Trophoblast cell (in vitro differentiated cells and primary cell): ENCODE measurements around the gene IL1RAP.

ENCODE experiments used
- DNase-seq, 2 donors: peaks; one replicate each; pipeline ENCODE4 v3.0.0-alpha.2; 2016
- H2AFZ ChIP-seq: 2 replicates; pipeline ENCODE4 v1.6.1; 2013; ENCODE audit warnings: low read length, moderate library complexity, mild to moderate bottlenecking; ENCODE audit not compliant: insufficient read depth, poor library complexity
- H2AK5ac ChIP-seq: 2 replicates; pipeline ENCODE4 v1.6.1; 2013; ENCODE audit warnings: mild to moderate bottlenecking, low read length
- H2BK120ac ChIP-seq: 2 replicates; pipeline ENCODE4 v1.6.1; 2013; ENCODE audit warnings: low read length, mild to moderate bottlenecking, moderate library complexity; ENCODE audit not compliant: insufficient read depth, poor library complexity
- H2BK12ac ChIP-seq: 2 replicates; pipeline ENCODE4 v1.6.1; 2013; ENCODE audit warnings: mild to moderate bottlenecking, low read length, moderate library complexity
- H2BK5ac ChIP-seq: 2 replicates; pipeline ENCODE4 v1.6.1; 2013; ENCODE audit warnings: low read length, low read depth, moderate library complexity, mild to moderate bottlenecking; ENCODE audit not compliant: poor library complexity
- H3K14ac ChIP-seq: 2 replicates; pipeline ENCODE4 v1.6.1; 2013; ENCODE audit warnings: mild to moderate bottlenecking, low read length
- H3K18ac ChIP-seq: 2 replicates; pipeline ENCODE4 v1.6.1; 2013; ENCODE audit warnings: mild to moderate bottlenecking, low read length
- H3K23ac ChIP-seq: 2 replicates; pipeline ENCODE4 v1.6.1; 2013; ENCODE audit warnings: low read length
- H3K27ac ChIP-seq: 2 replicates; pipeline ENCODE4 v1.5.1; 2013; ENCODE audit warnings: low read depth, mild to moderate bottlenecking, inconsistent platforms, low read length, moderate library complexity
- H3K27me3 ChIP-seq: 2 replicates; pipeline ENCODE4 v1.6.1; 2013; ENCODE audit warnings: inconsistent platforms, mild to moderate bottlenecking, low read length, moderate library complexity; ENCODE audit not compliant: insufficient read depth
- H3K36me3 ChIP-seq, 2 experiments: 1 replicate in 1 of 2; 2 replicates in 1 of 2; pipeline ENCODE4 v1.6.1; 2013; ENCODE audit warnings: low read length in 2 of 2, mild to moderate bottlenecking in 2 of 2, moderate library complexity in 1 of 2; ENCODE audit not compliant: insufficient read depth in 2 of 2, control insufficient read depth in 1 of 2
- H3K4ac ChIP-seq: 2 replicates; pipeline ENCODE4 v1.6.1; 2013; ENCODE audit warnings: low read depth, mild to moderate bottlenecking, low read length, moderate library complexity
- H3K4me1 ChIP-seq, 2 experiments: 1 replicate in 1 of 2; 2 replicates in 1 of 2; pipeline ENCODE4 v1.6.1; 2013; ENCODE audit warnings: low read length in 2 of 2, mild to moderate bottlenecking in 2 of 2, moderate library complexity in 1 of 2; ENCODE audit not compliant: insufficient read depth in 2 of 2, control insufficient read depth in 1 of 2
- H3K4me2 ChIP-seq: 2 replicates; pipeline ENCODE4 v1.6.1; 2013; ENCODE audit warnings: inconsistent platforms, mild to moderate bottlenecking, low read length, moderate library complexity
- H3K4me3 ChIP-seq: 2 replicates; pipeline ENCODE4 v1.5.1; 2013; ENCODE audit warnings: mild to moderate bottlenecking, low read depth, low read length, inconsistent platforms
- H3K79me1 ChIP-seq: one replicate; pipeline ENCODE4 v1.6.1; 2013; ENCODE audit warnings: low read length
- H3K79me2 ChIP-seq: 2 replicates; pipeline ENCODE4 v1.6.1; 2013; ENCODE audit warnings: low read length, mild to moderate bottlenecking; ENCODE audit not compliant: control insufficient read depth, insufficient read depth, poor library complexity
- H3K9ac ChIP-seq: 2 replicates; pipeline ENCODE4 v1.6.1; 2013; ENCODE audit warnings: mild to moderate bottlenecking, low read length
- H3K9me3 ChIP-seq: 2 replicates; pipeline ENCODE4 v1.6.1; 2013; ENCODE audit warnings: low read depth, mild to moderate bottlenecking, control low read depth, inconsistent platforms, low read length; ENCODE audit not compliant: insufficient read depth
- H4K12ac ChIP-seq: 2 replicates; pipeline ENCODE4 v1.6.1; 2013; ENCODE audit warnings: low read depth, mild to moderate bottlenecking, low read length, moderate library complexity
- H4K8ac ChIP-seq: 2 replicates; pipeline ENCODE4 v1.6.1; 2013; ENCODE audit warnings: low read depth, mild to moderate bottlenecking, low read length, moderate library complexity
- H4K91ac ChIP-seq: one replicate; pipeline ENCODE4 v1.6.1; 2013; ENCODE audit warnings: low read depth, mild to moderate bottlenecking, low read length, moderate library complexity
- WGBS: extraction: QIAGEN DNeasy Blood & Tissue Kit; methylation state at CpG from one replicate; pipeline ENCODE4 v1.1.7; 2013; ENCODE audit warnings: missing lambda C conversion rate; ENCODE audit not compliant: insufficient read length, insufficient coverage; ENCODE audit errors: extremely low coverage; 5-methylcytosine and 5-hydroxymethylcytosine counted together

Gene IL1RAP

GRCh38 chr3:190666821-190667220 is 152.9 kb downstream of the IL1RAP start:
- Histone ChIP-seq H3K14ac (no peak overlapping the region), H3K23ac (no peak overlapping the region), H2BK5ac (no peak overlapping the region), H4K12ac (no peak overlapping the region), H3K79me2 (no peaks in the 10 kb centered on the region), H2BK12ac (no peak overlapping the region), H3K4ac (no peak overlapping the region), H3K36me3 (no peaks in the 10 kb centered on the region), H4K91ac (no peak overlapping the region), H3K9ac (no peak overlapping the region), H3K27me3 (no peaks in the 10 kb centered on the region), H4K8ac (no peak overlapping the region), H2AFZ (no peak overlapping the region), H3K4me1 (no peaks in the 10 kb centered on the region), H2BK120ac (no peak overlapping the region), H3K4me3 (no peak overlapping the region), H3K79me1 (no peaks in the 10 kb centered on the region), H3K27ac (no peak overlapping the region), H3K4me2 (no peak overlapping the region), H3K9me3 (no peaks in the 10 kb centered on the region), H3K18ac (no peak overlapping the region), H2AK5ac (no peak overlapping the region)
- WGBS = no CpG with 5 or more reads among the region's 2 CpGs
- DNase-seq = no peak

- H3K23ac ChIP-seq = no peak overlapping the region
- H3K9ac ChIP-seq = no peak overlapping the region
- no peak overlapping the region for H2AFZ ChIP-seq
- H3K4ac ChIP-seq = no peak overlapping the region
- no peak overlapping the region for H2AK5ac ChIP-seq
- DNase-seq = no peak
- no peak overlapping the region for H2BK12ac ChIP-seq
- no CpG with 5 or more reads among the region's 4 CpGs for WGBS
- H4K12ac ChIP-seq = no peak overlapping the region
- no peaks in the 10 kb centered on the region for H3K79me2 ChIP-seq
- no peaks in the 10 kb centered on the region for H3K36me3 ChIP-seq
- no peak overlapping the region for H3K27ac ChIP-seq
- H4K91ac ChIP-seq = no peak overlapping the region
- H3K4me2 ChIP-seq = no peak overlapping the region
- H4K8ac ChIP-seq = no peak overlapping the region
- no peak overlapping the region for H3K4me3 ChIP-seq
- H3K79me1 ChIP-seq = no peaks in the 10 kb centered on the region
- H3K4me1 ChIP-seq = no peaks in the 10 kb centered on the region
- H2BK120ac ChIP-seq = no peak overlapping the region
- H3K27me3 ChIP-seq = no peaks in the 10 kb centered on the region
- H2BK5ac ChIP-seq = no peak overlapping the region
- H3K14ac ChIP-seq = no peak overlapping the region
- H3K18ac ChIP-seq = no peak overlapping the region
- no peaks in the 10 kb centered on the region for H3K9me3 ChIP-seq
Measured at GRCh38 chr3:190671658-190672057, 157.8 kb downstream of the IL1RAP start.

- Histone ChIP-seq H3K18ac (no peak overlapping the region), H3K14ac (no peak overlapping the region), H3K79me1 (no peaks in the 10 kb centered on the region), H3K27me3 (no peaks in the 10 kb centered on the region), H2AK5ac (no peak overlapping the region), H3K79me2 (no peaks in the 10 kb centered on the region), H4K8ac (no peak overlapping the region), H4K12ac (no peak overlapping the region), H3K4me2 (no peak overlapping the region), H3K4ac (no peak overlapping the region), H3K9ac (no peak overlapping the region), H3K23ac (no peak overlapping the region), H3K36me3 (no peaks in the 10 kb centered on the region), H2BK5ac (no peak overlapping the region), H3K4me3 (no peak overlapping the region), H2BK12ac (no peak overlapping the region), H3K4me1 (no peaks in the 10 kb centered on the region), H2AFZ (no peak overlapping the region), H2BK120ac (no peak overlapping the region), H3K9me3 (no peaks in the 10 kb centered on the region), H3K27ac (no peak overlapping the region), H4K91ac (no peak overlapping the region)
- DNase-seq = no peak
- no CpG with 5 or more reads among the region's 3 CpGs for WGBS
Measured at GRCh38 chr3:190673148-190673547, 159.3 kb downstream of the IL1RAP start.

- no peak overlapping the region for H3K27ac ChIP-seq
- no peak overlapping the region for H3K18ac ChIP-seq
- H3K79me1 ChIP-seq = no peaks in the 10 kb centered on the region
- no CpG with 5 or more reads among the region's 3 CpGs for WGBS
- H3K4me3 ChIP-seq = no peak overlapping the region
- H3K4ac ChIP-seq = no peak overlapping the region
- no peak overlapping the region for H2BK120ac ChIP-seq
- no peaks in the 10 kb centered on the region for H3K4me1 ChIP-seq
- no peak overlapping the region for H2BK12ac ChIP-seq
- no peak for DNase-seq
- no peak overlapping the region for H4K12ac ChIP-seq
- H3K9ac ChIP-seq = no peak overlapping the region
- no peak overlapping the region for H2AFZ ChIP-seq
- no peak overlapping the region for H2BK5ac ChIP-seq
- no peaks in the 10 kb centered on the region for H3K79me2 ChIP-seq
- no peak overlapping the region for H4K91ac ChIP-seq
- H3K23ac ChIP-seq = no peak overlapping the region
- no peak overlapping the region for H3K14ac ChIP-seq
- H3K36me3 ChIP-seq = no peaks in the 10 kb centered on the region
- H3K4me2 ChIP-seq = no peak overlapping the region
- H3K9me3 ChIP-seq = no peaks in the 10 kb centered on the region
- no peak overlapping the region for H2AK5ac ChIP-seq
- H4K8ac ChIP-seq = no peak overlapping the region
- no peaks in the 10 kb centered on the region for H3K27me3 ChIP-seq
Measured at GRCh38 chr3:190676481-190676880, 162.6 kb downstream of the IL1RAP start.
